Memory B cell (primary cell): ENCODE results near the gene TMLHE.

Source experiments
- ATAC-seq: fragments of 150-1000 bp; cut with Tn5 transposase; 2 replicates; pipeline ENCODE4 v1.10.0; 2021; ENCODE audit warnings: low read depth, mild to moderate bottlenecking, moderate library complexity
- DNase-seq, 2 donors: peaks; one replicate each; pipeline ENCODE4 v3.0.0; 2022; ENCODE audit warnings: low spot score in 2 of 2
- H3K27ac Mint-ChIP-seq: one replicate; pipeline ENCODE4 v1.8.0; 2022; ENCODE audit warnings: mild to moderate bottlenecking, moderate library complexity, mixed read lengths
- H3K27me3 Mint-ChIP-seq: one replicate; pipeline ENCODE4 v1.8.0; 2022; ENCODE audit warnings: mixed read lengths
- H3K36me3 Mint-ChIP-seq: one replicate; pipeline ENCODE4 v1.8.0; 2022; ENCODE audit warnings: mild to moderate bottlenecking, mixed read lengths
- H3K4me1 Mint-ChIP-seq: one replicate; pipeline ENCODE4 v1.8.0; 2022; ENCODE audit warnings: mixed read lengths
- H3K4me3 Mint-ChIP-seq: one replicate; pipeline ENCODE4 v1.8.0; 2022; ENCODE audit warnings: mild to moderate bottlenecking, moderate library complexity, mixed read lengths
- H3K9me3 Mint-ChIP-seq: one replicate; pipeline ENCODE4 v1.8.0; 2022; ENCODE audit warnings: mixed read lengths

Gene TMLHE

GRCh38 chrX:155441097-155441496 lies 171.7 kb downstream of the TMLHE start:
- peaks cover 10% of the 10 kb centered on the region for H3K9me3 Mint-ChIP-seq
- peaks cover 19% of the 10 kb centered on the region for H3K36me3 Mint-ChIP-seq
- no peak for ATAC-seq

More at GRCh38 chrX:155441097-155441496, 171.7 kb downstream of the TMLHE start:
- DNase-seq: no peak
- H3K27ac Mint-ChIP-seq: no peak overlapping the region
- peaks cover 3% of the 10 kb centered on the region for H3K4me1 Mint-ChIP-seq
- no peak overlapping the region for H3K4me3 Mint-ChIP-seq
- no peaks in the 10 kb centered on the region for H3K27me3 Mint-ChIP-seq
